NCI-H128 (cell line): ENCODE measurements around the gene GNAT2.

ENCODE experiments used
- DNase-seq: peaks from one replicate; lab custom pipeline; 2025; ENCODE audit not compliant: unreplicated experiment; lab: John Stamatoyannopoulos, UW

The GNAT2 gene

GRCh38 chr1:109642626-109643025 is 23.2 kb upstream of the GNAT2 start:
- DNase-seq, result no peak

- no peak for DNase-seq
Measured at GRCh38 chr1:109641861-109642260, 22.4 kb upstream of the GNAT2 start.

- no peak for DNase-seq
Measured at GRCh38 chr1:109641078-109641740, 21.8 kb upstream of the GNAT2 start.

GRCh38 chr1:109640285-109640865 is 21.0 kb upstream of the GNAT2 start:
- DNase-seq, result peak; percentile 42

- no peak for DNase-seq
Measured at GRCh38 chr1:109639841-109640184, 20.4 kb upstream of the GNAT2 start.

GRCh38 chr1:109639063-109639840 is 19.8 kb upstream of the GNAT2 start:
- DNase-seq, result no peak

GRCh38 chr1:109637446-109637845 is 18.0 kb upstream of the GNAT2 start:
- no peak for DNase-seq

GRCh38 chr1:109636201-109636952 is 17.0 kb upstream of the GNAT2 start:
- no peak for DNase-seq

GRCh38 chr1:109635862-109636200 is 16.4 kb upstream of the GNAT2 start:
- DNase-seq, result no peak

- no peak for DNase-seq
Measured at GRCh38 chr1:109634771-109635750, 15.6 kb upstream of the GNAT2 start.

GRCh38 chr1:109634292-109634691 is 14.9 kb upstream of the GNAT2 start:
- DNase-seq, result no peak

- peak; percentile 38 for DNase-seq
Measured at GRCh38 chr1:109632671-109633346, 13.4 kb upstream of the GNAT2 start.

GRCh38 chr1:109631513-109632505 is 12.4 kb upstream of the GNAT2 start:
- DNase-seq, result no peak

- DNase-seq, result no peak
Measured at GRCh38 chr1:109630898-109631512, 11.6 kb upstream of the GNAT2 start.

GRCh38 chr1:109630081-109630897 is 10.9 kb upstream of the GNAT2 start:
- no peak for DNase-seq

- no peak for DNase-seq
Measured at GRCh38 chr1:109629372-109630030, 10.1 kb upstream of the GNAT2 start.
